Measurements from ENCODE around the gene MRPL38. TPM values are rescaled to one million over a fixed set of nuclear protein-coding genes. Genes with fewer than 3 reads are reported as not detected.

The MRPL38 gene
- total RNA-seq, 3 donors from 2014 or later (not counting 1 experiment from before 2014, with no cell fraction given), result 68.6 to 110 (median 96.7) TPM

DNA sequence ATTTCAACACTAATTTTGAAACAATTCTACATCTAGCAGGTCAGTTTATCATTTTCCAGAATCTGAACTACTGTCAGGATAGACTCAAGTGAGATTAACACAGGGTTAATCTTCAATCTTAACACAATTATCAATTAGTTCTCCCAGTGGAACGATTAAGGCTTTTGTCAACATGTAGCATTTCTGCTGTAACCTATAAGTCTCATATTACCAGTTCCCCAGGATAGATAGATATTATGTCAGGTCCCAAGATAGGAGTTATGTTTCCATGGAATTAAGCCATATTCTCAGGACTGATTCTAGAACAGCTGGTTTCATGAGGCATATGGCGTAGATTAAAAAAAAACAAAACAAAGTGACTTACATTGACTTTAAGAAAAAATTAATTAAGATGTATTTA, 40.5 kb upstream of the MRPL38 start:
- Histone ChIP-seq H3K4me3 (ENCODE audit: low read length) (no peak overlapping the region), H3K36me3 (ENCODE audit: control insufficient read depth, insufficient read depth, low read length) (peaks cover 20% of the 10 kb centered on the region), H3K9me3 (ENCODE audit: control insufficient read depth, insufficient read depth, low read length) (no peaks in the 10 kb centered on the region), H3K27me3 (ENCODE audit: control insufficient read depth, insufficient read depth, low read length) (no peaks in the 10 kb centered on the region), H3K4me1 (ENCODE audit: control insufficient read depth, insufficient read depth, low read length) (peaks cover 11% of the 10 kb centered on the region), H3K27ac (ENCODE audit: low read length) (no peak overlapping the region)
- Mint-ChIP-seq H3K9me3 (no peaks in the 10 kb centered on the region), H3K27ac (no peak overlapping the region), H3K36me3 (peaks cover 9% of the 10 kb centered on the region), H3K27me3 (ENCODE audit: low read depth in 2 of 2) (no peaks in the 10 kb centered on the region), H3K4me1 (peaks cover 11% of the 10 kb centered on the region in 2 donors), H3K4me3 (no peak overlapping the region)
- no peak for DNase-seq
- ATAC-seq, result no peak
- TF ChIP-seq, protein P1, sequence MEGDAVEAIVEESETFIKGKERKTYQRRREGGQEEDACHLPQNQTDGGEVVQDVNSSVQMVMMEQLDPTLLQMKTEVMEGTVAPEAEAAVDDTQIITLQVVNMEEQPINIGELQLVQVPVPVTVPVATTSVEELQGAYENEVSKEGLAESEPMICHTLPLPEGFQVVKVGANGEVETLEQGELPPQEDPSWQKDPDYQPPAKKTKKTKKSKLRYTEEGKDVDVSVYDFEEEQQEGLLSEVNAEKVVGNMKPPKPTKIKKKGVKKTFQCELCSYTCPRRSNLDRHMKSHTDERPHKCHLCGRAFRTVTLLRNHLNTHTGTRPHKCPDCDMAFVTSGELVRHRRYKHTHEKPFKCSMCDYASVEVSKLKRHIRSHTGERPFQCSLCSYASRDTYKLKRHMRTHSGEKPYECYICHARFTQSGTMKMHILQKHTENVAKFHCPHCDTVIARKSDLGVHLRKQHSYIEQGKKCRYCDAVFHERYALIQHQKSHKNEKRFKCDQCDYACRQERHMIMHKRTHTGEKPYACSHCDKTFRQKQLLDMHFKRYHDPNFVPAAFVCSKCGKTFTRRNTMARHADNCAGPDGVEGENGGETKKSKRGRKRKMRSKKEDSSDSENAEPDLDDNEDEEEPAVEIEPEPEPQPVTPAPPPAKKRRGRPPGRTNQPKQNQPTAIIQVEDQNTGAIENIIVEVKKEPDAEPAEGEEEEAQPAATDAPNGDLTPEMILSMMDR (IDR thresholded peaks at IDR 0.05), result no peak
- WGBS (ENCODE audit: insufficient coverage), result no CpG with 5 or more reads among the region's 2 CpGs
- intact Hi-C loops (cut with micrococcal nuclease), result loop anchor here (10.0 kb wide), 1 partner anchor 60 kb away; no protein-coding TSS in a partner anchor

- intact Hi-C loops (cut with micrococcal nuclease), result loop anchor here (10.0 kb wide), 1 partner anchor 59 kb away; no protein-coding TSS in a partner anchor
- Histone ChIP-seq H3K27ac (ENCODE audit: low read length) (no peak overlapping the region), H3K27me3 (ENCODE audit: control insufficient read depth, insufficient read depth, low read length) (no peaks in the 10 kb centered on the region), H3K9me3 (ENCODE audit: control insufficient read depth, insufficient read depth, low read length) (no peaks in the 10 kb centered on the region), H3K36me3 (ENCODE audit: control insufficient read depth, insufficient read depth, low read length) (peaks cover 12% of the 10 kb centered on the region), H3K4me1 (ENCODE audit: control insufficient read depth, insufficient read depth, low read length) (peaks cover 13% of the 10 kb centered on the region), H3K4me3 (ENCODE audit: low read length) (no peak overlapping the region)
- Mint-ChIP-seq H3K4me3 (no peak overlapping the region), H3K4me1 (peaks cover 11 to 13% of the 10 kb centered on the region in 2 donors), H3K9me3 (no peaks in the 10 kb centered on the region), H3K36me3 (no peaks in the 10 kb centered on the region), H3K27ac (no peak overlapping the region), H3K27me3 (ENCODE audit: low read depth in 2 of 2) (no peaks in the 10 kb centered on the region)
- no peak for DNase-seq
- WGBS (ENCODE audit: insufficient coverage), result 100% methylated on average over 1 of the region's 1 CpG
- ATAC-seq, result no peak
- TF ChIP-seq, protein P1 (IDR thresholded peaks at IDR 0.05), result no peak
These were observed 38.8 kb upstream of the MRPL38 start for GRCh38 chr17:75943491-75943890.

DNA sequence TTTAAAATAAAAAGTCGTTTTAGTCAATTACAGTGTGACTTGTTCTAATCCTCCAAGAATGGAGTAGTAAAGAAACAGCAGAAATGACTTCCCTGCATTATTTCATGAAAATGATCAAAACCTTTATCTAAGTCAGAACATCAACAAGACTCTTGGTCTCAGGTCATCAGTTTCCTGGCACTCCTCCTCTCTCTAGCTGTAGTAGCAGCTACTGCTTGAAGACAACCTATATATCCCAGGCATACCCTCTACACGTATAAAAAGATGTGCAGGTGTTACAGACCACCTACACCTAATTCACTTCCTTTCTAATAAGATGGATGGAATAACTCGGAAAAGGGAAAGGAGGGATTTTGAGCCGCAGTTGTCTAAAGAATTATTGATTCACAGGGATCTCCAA, 37.8 kb upstream of the MRPL38 start:
- Histone ChIP-seq H3K27me3 (ENCODE audit: control insufficient read depth, insufficient read depth, low read length) (no peaks in the 10 kb centered on the region), H3K36me3 (ENCODE audit: control insufficient read depth, insufficient read depth, low read length) (peaks cover 8% of the 10 kb centered on the region), H3K9me3 (ENCODE audit: control insufficient read depth, insufficient read depth, low read length) (no peaks in the 10 kb centered on the region), H3K4me1 (ENCODE audit: control insufficient read depth, insufficient read depth, low read length) (peaks cover 13% of the 10 kb centered on the region), H3K27ac (ENCODE audit: low read length) (no peak overlapping the region), H3K4me3 (ENCODE audit: low read length) (no peak overlapping the region)
- H3K36me3 Mint-ChIP-seq, result no peaks in the 10 kb centered on the region
- no peaks in the 10 kb centered on the region for H3K9me3 Mint-ChIP-seq
- H3K4me3 Mint-ChIP-seq, result no peak overlapping the region
- no peak for DNase-seq
- TF ChIP-seq, protein P1 (IDR thresholded peaks at IDR 0.05), result no peak
- no peak for ATAC-seq
- intact Hi-C loops (cut with micrococcal nuclease), result loop anchor here (10.0 kb wide), 1 partner anchor 58 kb away; no protein-coding TSS in a partner anchor
- WGBS (ENCODE audit: insufficient coverage), result 94% methylated on average over 2 of the region's 4 CpGs
- H3K27ac Mint-ChIP-seq, result no peak overlapping the region
- H3K27me3 Mint-ChIP-seq (ENCODE audit: low read depth in 2 of 2), result no peaks in the 10 kb centered on the region
- peaks cover 11 to 13% of the 10 kb centered on the region in 2 donors for H3K4me1 Mint-ChIP-seq

DNA sequence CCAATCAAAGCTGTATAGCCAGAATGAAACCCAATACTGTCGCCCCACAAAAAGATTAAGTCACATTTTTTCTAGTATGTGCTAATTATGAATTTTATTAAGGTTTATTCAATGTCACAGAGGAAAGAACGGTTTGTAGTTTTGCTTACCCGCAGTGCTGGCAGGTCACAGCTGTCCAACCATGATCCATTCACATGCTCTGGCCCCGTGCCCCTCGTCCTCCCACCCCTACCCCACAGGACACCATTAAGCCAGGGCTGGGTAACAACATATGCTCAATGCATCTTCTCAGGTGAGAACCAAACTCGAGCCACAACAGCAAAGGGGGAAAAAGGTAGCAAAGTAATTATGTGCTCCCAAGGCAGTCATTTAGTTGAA, 36.7 kb upstream of the MRPL38 start:
- WGBS (ENCODE audit: insufficient coverage), result 68% methylated on average over 5 of the region's 6 CpGs
- H3K36me3 ChIP-seq (ENCODE audit: control insufficient read depth, insufficient read depth, low read length), result peaks cover 6% of the 10 kb centered on the region
- DNase-seq (no peak), ATAC-seq (no peak)
- Mint-ChIP-seq H3K4me3 (peak overlapping the region; percentile 89), H3K4me1 (peaks cover 11 to 13% of the 10 kb centered on the region in 2 donors), H3K36me3 (no peaks in the 10 kb centered on the region), H3K27me3 (ENCODE audit: low read depth in 2 of 2) (no peaks in the 10 kb centered on the region), H3K9me3 (no peaks in the 10 kb centered on the region), H3K27ac (peak overlapping the region; percentile 65 to 92)
- H3K9me3 ChIP-seq (ENCODE audit: control insufficient read depth, insufficient read depth, low read length), result no peaks in the 10 kb centered on the region
- no peaks in the 10 kb centered on the region for H3K27me3 ChIP-seq (ENCODE audit: control insufficient read depth, insufficient read depth, low read length)
- intact Hi-C loops (cut with micrococcal nuclease), result loop anchor here (1.0 to 10.0 kb wide), 3 partner anchors 37 to 57 kb away; partner anchors contain the start of genes ACOX1, MRPL38 and TEN1
- peaks cover 13% of the 10 kb centered on the region for H3K4me1 ChIP-seq (ENCODE audit: control insufficient read depth, insufficient read depth, low read length)
- peak overlapping the region; percentile 32 for H3K4me3 ChIP-seq (ENCODE audit: low read length)
- H3K27ac ChIP-seq (ENCODE audit: low read length), result peak overlapping the region; percentile 23
- TF ChIP-seq, protein P1 (IDR thresholded peaks at IDR 0.05), result no peak
